IPS-20b (cell line): Measurements from ENCODE around the gene KCNJ5.

Experiments used
- H3K27ac ChIP-seq: one replicate; pipeline ENCODE4 v1.5.1; 2013; ENCODE audit warnings: low read length
- H3K27me3 ChIP-seq: 2 replicates; pipeline ENCODE4 v1.6.1; 2013; ENCODE audit warnings: mild to moderate bottlenecking, low read length, inconsistent platforms; ENCODE audit not compliant: insufficient read depth
- H3K36me3 ChIP-seq: 2 replicates; pipeline ENCODE4 v1.6.1; 2013; ENCODE audit warnings: low read depth, mild to moderate bottlenecking, inconsistent platforms, low read length, moderate library complexity; ENCODE audit not compliant: insufficient read depth
- H3K4me1 ChIP-seq: 2 replicates; pipeline ENCODE4 v1.6.1; 2013; ENCODE audit warnings: mild to moderate bottlenecking, control low read depth, inconsistent platforms, low read length, moderate library complexity; ENCODE audit not compliant: insufficient read depth
- H3K4me3 ChIP-seq: 2 replicates; pipeline ENCODE4 v1.5.1; 2013; ENCODE audit warnings: mild to moderate bottlenecking, low read length, inconsistent platforms
- H3K9ac ChIP-seq: 2 replicates; pipeline ENCODE4 v1.6.1; 2013; ENCODE audit warnings: low read depth, mild to moderate bottlenecking, inconsistent platforms, low read length, moderate library complexity
- H3K9me3 ChIP-seq: 2 replicates; pipeline ENCODE4 v1.6.1; 2013; ENCODE audit warnings: mild to moderate bottlenecking, low read depth, low read length, inconsistent platforms; ENCODE audit not compliant: insufficient read depth

Gene KCNJ5

GRCh38 chr11:128874427-128874826 is 16.7 kb upstream of the KCNJ5 start:
- Histone ChIP-seq H3K27ac (no peak overlapping the region), H3K9ac (no peak overlapping the region), H3K9me3 (no peaks in the 10 kb centered on the region), H3K27me3 (peaks cover 52% of the 10 kb centered on the region), H3K4me3 (no peak overlapping the region), H3K36me3 (no peaks in the 10 kb centered on the region), H3K4me1 (peaks cover 27% of the 10 kb centered on the region)

DNA sequence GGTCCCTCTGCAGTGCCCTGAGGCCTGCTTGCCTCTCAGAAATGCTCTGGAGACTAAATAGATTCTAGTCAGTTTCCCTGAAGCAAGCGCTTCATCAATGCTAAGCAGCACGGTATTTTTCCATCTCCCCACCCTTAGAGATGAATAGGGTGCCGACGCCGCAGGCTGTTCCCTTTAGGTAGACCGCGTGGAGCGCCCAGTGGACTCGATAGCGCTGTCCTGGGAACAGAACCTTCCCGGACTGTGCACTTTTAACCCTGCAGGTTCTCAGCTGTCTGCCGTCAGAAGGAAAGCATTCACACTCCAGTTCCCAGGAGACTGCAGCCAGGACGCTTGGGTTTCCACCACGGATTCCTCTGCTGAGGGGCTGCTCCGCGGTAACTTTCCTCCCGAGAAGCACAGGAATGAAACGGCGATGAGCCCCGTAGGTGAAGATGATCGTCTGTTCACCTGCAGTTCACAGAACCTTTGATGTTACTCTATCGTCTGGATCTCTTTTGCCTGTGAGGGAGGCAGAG is 15.0 kb upstream of the KCNJ5 start:
- H3K4me3 ChIP-seq = no peak overlapping the region
- H3K9ac ChIP-seq = no peak overlapping the region
- no peaks in the 10 kb centered on the region for H3K9me3 ChIP-seq
- no peaks in the 10 kb centered on the region for H3K36me3 ChIP-seq
- peaks cover 16% of the 10 kb centered on the region for H3K4me1 ChIP-seq
- no peak overlapping the region for H3K27ac ChIP-seq
- H3K27me3 ChIP-seq = peaks cover 54% of the 10 kb centered on the region

GRCh38 chr11:128877726-128878125 is 13.4 kb upstream of the KCNJ5 start:
- Histone ChIP-seq H3K4me1 (peaks cover 3% of the 10 kb centered on the region; the same call in 1 of the 2 replicates), H3K27me3 (peaks cover 64% of the 10 kb centered on the region), H3K9ac (no peak overlapping the region), H3K36me3 (no peaks in the 10 kb centered on the region), H3K27ac (no peak overlapping the region), H3K9me3 (no peaks in the 10 kb centered on the region), H3K4me3 (no peak overlapping the region)

DNA sequence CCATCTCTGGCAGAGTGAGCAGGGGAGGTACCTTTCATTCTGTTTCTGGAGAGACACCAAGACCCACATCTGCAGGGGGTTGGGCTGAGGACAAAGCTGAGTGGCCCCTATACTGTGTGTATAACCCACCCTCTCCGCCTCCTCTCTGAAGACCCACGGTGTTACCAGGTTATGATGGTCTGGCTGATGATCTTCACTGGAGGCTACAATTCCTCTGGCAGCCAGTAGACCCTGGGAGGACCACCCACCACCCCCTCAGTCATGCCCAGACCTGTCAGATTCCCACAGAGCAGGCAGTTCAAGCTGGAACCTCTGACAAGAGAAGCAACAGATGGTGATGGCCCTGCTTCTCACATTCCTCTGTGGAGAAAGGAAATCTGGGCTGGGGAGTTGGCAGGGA is 12.7 kb upstream of the KCNJ5 start:
- peaks cover 60% of the 10 kb centered on the region for H3K27me3 ChIP-seq
- no peak overlapping the region for H3K27ac ChIP-seq
- no peaks in the 10 kb centered on the region; the same call in 1 of the 2 replicates for H3K4me1 ChIP-seq
- no peaks in the 10 kb centered on the region for H3K9me3 ChIP-seq
- no peaks in the 10 kb centered on the region for H3K36me3 ChIP-seq
- H3K9ac ChIP-seq = no peak overlapping the region
- H3K4me3 ChIP-seq = no peak overlapping the region

DNA sequence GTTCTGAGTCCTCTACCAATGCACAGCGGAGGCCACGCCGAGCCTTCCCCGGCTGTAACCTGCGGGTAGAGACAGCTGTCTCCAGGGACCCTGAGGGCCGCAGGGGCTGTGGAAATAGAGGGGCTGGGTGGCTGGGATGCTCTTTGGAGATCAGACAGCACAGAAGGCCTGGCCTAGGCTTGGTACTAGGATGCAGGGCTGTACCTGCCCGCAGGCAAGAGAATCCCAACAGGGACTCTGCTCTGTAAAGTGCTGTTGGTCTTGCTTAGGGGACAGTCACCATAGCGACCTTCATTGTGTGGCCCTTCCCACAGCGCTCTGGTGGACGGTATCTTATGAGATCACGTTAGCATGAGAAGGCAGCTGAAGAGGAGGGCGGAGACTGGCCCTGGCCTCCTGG is 11.3 kb upstream of the KCNJ5 start:
- H3K36me3 ChIP-seq = no peaks in the 10 kb centered on the region
- H3K27me3 ChIP-seq = peaks cover 50% of the 10 kb centered on the region
- H3K4me1 ChIP-seq = no peaks in the 10 kb centered on the region
- H3K4me3 ChIP-seq = no peak overlapping the region
- H3K27ac ChIP-seq = no peak overlapping the region
- no peak overlapping the region for H3K9ac ChIP-seq
- no peaks in the 10 kb centered on the region for H3K9me3 ChIP-seq

DNA sequence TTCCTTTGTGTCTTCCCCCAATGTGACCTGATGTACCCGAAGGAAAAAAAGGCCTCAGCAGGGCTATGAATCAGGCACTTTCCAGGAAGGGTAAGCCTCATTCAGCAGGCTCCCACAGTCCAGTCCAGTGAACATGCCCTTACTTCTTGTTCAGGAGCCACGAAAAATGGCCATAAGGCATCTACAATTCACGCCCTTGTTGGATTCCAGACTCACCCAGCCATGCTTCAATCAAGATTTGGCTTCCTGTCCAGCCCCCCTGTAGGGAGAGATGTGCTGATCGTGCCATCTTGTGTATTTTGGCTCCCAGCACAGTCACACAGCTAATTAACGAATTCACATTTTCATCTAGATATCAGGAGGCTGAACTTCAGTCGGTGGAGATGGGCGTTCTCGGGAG is 9.9 kb upstream of the KCNJ5 start:
- Histone ChIP-seq H3K27ac (no peak overlapping the region), H3K4me1 (no peaks in the 10 kb centered on the region), H3K36me3 (no peaks in the 10 kb centered on the region), H3K27me3 (peaks cover 50% of the 10 kb centered on the region), H3K4me3 (no peak overlapping the region), H3K9me3 (no peaks in the 10 kb centered on the region), H3K9ac (no peak overlapping the region)

DNA sequence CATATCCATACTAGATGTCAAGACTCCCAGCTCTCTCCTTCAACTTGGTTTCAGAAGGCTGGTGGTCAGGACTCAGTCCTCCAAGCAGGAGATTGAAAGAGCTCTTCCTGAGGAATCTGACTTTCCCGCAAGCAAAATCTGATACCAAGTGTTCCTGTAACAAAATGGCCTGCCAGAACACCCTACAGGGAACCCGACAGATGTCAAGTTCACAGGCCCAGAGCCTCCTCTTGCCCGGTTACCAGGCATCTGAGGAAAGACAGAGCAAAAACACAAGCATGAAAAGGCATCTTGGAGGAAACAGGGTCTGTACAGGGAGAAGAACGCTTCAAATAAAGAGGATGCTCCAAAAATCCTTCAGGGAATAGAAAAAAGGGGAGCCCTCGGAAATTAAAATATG is 8.7 kb upstream of the KCNJ5 start:
- Histone ChIP-seq H3K27ac (no peak overlapping the region), H3K36me3 (no peaks in the 10 kb centered on the region), H3K9ac (no peak overlapping the region), H3K4me1 (no peaks in the 10 kb centered on the region), H3K27me3 (peaks cover 49% of the 10 kb centered on the region), H3K9me3 (no peaks in the 10 kb centered on the region), H3K4me3 (no peak overlapping the region)

GRCh38 chr11:128884054-128884453 is 7.1 kb upstream of the KCNJ5 start:
- peaks cover 65% of the 10 kb centered on the region for H3K27me3 ChIP-seq
- no peak overlapping the region for H3K4me3 ChIP-seq

DNA sequence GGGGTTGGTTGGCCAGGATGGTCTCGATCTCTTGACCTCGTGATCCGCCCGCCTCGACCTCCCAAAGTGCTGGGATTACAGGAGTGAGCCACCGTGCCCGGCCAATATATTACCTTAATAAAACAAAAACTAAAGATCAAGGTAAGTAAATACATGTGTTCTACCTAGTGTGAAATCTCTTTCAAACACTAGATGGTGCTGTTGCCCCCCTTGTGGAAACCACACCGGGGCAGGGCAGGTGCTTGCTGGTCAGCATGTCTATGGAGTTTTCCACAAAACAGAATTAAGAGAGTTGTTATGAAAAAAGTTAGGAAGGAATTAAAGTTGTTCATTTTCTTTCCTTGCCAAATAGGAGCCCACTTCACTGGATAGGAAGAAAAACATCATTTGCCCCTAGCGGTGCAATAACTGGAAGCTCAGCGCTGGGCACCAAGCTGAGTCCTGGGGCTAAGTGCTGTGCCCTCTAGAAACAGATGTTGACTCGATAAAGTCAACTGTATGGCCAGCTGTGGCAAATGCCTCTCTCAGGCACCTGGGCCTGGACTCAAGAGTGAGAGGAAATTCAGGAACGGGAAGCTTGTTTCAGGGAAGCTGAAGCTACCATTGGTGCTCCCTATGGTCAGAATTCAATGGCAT is 6.3 kb upstream of the KCNJ5 start:
- Histone ChIP-seq H3K27me3 (peaks cover 73% of the 10 kb centered on the region), H3K4me3 (no peak overlapping the region), H3K36me3 (no peaks in the 10 kb centered on the region), H3K27ac (no peak overlapping the region), H3K9ac (no peak overlapping the region), H3K9me3 (no peaks in the 10 kb centered on the region; the same call in 1 of the 2 replicates), H3K4me1 (peaks cover under 1% of the 10 kb centered on the region; the same call in 1 of the 2 replicates)

More at GRCh38 chr11:128884054-128884453, 7.1 kb upstream of the KCNJ5 start:
- Histone ChIP-seq H3K9ac (no peak overlapping the region), H3K9me3 (no peaks in the 10 kb centered on the region), H3K36me3 (no peaks in the 10 kb centered on the region), H3K27ac (no peak overlapping the region), H3K4me1 (no peaks in the 10 kb centered on the region)

- Histone ChIP-seq H3K4me1 (peaks cover 3% of the 10 kb centered on the region; the same call in 1 of the 2 replicates), H3K9ac (no peak overlapping the region), H3K9me3 (no peaks in the 10 kb centered on the region; the same call in 1 of the 2 replicates), H3K27me3 (peaks cover 84% of the 10 kb centered on the region), H3K27ac (no peak overlapping the region), H3K36me3 (no peaks in the 10 kb centered on the region), H3K4me3 (no peak overlapping the region)
Observed at GRCh38 chr11:128886406-128887124, 4.6 kb upstream of the KCNJ5 start.

DNA sequence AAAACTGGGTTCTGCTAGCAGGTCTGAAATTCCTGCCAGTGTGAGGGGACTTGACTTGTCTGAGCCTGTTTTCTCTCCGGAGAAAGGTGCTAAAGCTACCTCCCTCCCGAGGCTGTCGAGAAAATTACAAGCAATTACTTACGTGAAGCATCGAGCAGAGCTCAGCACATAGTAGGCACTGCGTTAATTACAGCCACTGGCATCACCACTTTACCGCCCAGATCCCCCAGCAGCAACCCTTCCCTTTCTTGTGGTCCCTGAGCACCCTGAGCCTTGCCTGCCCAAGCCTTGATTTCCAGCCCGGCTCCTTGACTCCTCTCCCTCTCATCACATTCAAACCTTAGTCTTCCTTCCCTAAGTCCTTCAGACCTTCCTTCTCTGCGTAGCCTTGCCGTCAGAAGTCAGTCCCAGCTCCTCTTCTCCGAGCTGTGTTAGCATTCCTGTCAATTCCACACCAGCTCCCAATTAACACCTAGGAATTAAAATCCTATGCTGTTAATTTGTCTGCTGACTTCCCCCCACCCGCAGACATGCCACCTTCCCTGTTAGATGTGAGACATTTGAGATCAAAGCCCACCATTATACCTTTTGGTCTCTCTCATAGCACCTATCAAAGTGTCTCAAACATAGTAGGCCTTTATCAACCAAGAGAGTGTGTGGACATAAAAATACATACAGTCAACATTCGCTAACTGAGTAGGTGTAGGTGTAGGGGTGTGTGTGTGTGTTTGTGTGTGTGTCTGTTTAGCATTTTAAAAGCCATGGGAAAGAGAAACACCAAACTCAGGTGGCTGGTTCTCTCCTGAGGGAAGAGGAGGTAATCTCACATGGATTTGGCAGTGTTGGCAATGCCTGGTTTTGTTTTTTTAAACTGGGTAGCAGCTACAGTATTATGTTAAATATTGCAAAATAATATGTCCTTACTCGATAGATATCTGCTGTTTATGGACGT is 2.8 kb upstream of the KCNJ5 start:
- no peaks in the 10 kb centered on the region for H3K36me3 ChIP-seq
- peaks cover 3% of the 10 kb centered on the region; the same call in 1 of the 2 replicates for H3K4me1 ChIP-seq
- H3K9ac ChIP-seq = no peak overlapping the region
- H3K27ac ChIP-seq = no peak overlapping the region
- H3K4me3 ChIP-seq = no peak overlapping the region
- peaks cover 90% of the 10 kb centered on the region for H3K27me3 ChIP-seq
- no peaks in the 10 kb centered on the region; the same call in 1 of the 2 replicates for H3K9me3 ChIP-seq
